Measurements from ENCODE around the gene PTGDS.

The PTGDS gene

GRCh38 chr9:136974817-136975535 is 2.3 kb upstream of the PTGDS start:
- DNase-seq, result no peak

- no peak for DNase-seq
Observed at GRCh38 chr9:136975644-136976043, 1.7 kb upstream of the PTGDS start.

- DNase-seq, result no peak
Observed at GRCh38 chr9:136977649-136978072, 357 bp downstream of the PTGDS start.

- DNase-seq, result no peak
Observed at GRCh38 chr9:136978073-136978864, 965 bp downstream of the PTGDS start.

- no peak for DNase-seq
Observed at GRCh38 chr9:136978865-136979544, 1.7 kb downstream of the PTGDS start.

GRCh38 chr9:136979769-136980587 is 2.7 kb downstream of the PTGDS start:
- DNase-seq, result no peak

GRCh38 chr9:136980669-136981478 is 3.6 kb downstream of the PTGDS start:
- DNase-seq, result no peak

- no peak for DNase-seq
Observed at GRCh38 chr9:136981588-136982231, 4.4 kb downstream of the PTGDS start.

GRCh38 chr9:136982232-136983051 is 5.1 kb downstream of the PTGDS start, which contains the start of gene LCNL1:
Gene LCNL1 (plus strand): TSS chr9:136982993. CDS start chr9:136983587, 594 bp downstream.
- DNase-seq, result no peak

- no peak for DNase-seq
Observed at GRCh38 chr9:136983167-136983566, 5.9 kb downstream of the PTGDS start.

- DNase-seq, result no peak
Observed at GRCh38 chr9:136983656-136984314, 6.5 kb downstream of the PTGDS start.

GRCh38 chr9:136984464-136985026 is 7.2 kb downstream of the PTGDS start:
- no peak for DNase-seq

- no peak for DNase-seq
Observed at GRCh38 chr9:136985027-136985602, 7.8 kb downstream of the PTGDS start.

- no peak for DNase-seq
Observed at GRCh38 chr9:136985853-136986252, 8.5 kb downstream of the PTGDS start.

GRCh38 chr9:136988872-136989271 is 11.6 kb downstream of the PTGDS start:
- no peak for DNase-seq

- DNase-seq, result no peak
Observed at GRCh38 chr9:136990242-136990911, 13.1 kb downstream of the PTGDS start.

GRCh38 chr9:136991993-136992818 is 14.9 kb downstream of the PTGDS start, which contains the start of gene PAXX:
Gene PAXX (plus strand): TSS chr9:136992422. CDS start chr9:136992444, 22 bp downstream.
- peak; percentile 27 for DNase-seq
